Measurements from ENCODE around the gene OPCML.

The OPCML gene

DNA sequence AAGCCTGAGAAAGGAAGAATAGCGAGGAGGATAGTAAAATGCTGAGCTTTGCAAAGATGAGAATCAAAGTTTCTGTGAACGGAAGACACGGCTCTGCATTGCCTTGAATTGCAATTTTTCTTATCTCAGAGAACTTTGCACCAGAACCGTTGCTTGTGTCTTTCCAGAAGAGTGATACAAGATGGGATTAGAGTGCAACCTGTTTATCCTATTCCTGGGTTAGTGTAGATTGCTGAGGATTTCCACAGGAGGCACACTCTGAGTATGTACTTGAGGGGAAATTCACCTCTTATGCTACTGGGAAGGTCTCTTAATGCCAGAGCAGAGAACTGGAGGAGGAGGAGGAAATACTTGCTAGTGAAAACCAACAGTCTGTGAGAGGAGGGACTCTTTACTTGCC is 377.5 kb downstream of the OPCML start:
- no peaks in the 10 kb centered on the region for H3K36me3 ChIP-seq (replicated peaks)
- in situ Hi-C loops (cut with MboI; ENCODE audit: low sequenced_read_pairs): no loop called here
- H3K4me1 ChIP-seq: no peaks in the 10 kb centered on the region
- H3K27me3 ChIP-seq (ENCODE audit: low read depth): no peaks in the 10 kb centered on the region
- no peaks in the 10 kb centered on the region for H3K9me3 ChIP-seq
- DNase-seq (ENCODE audit: low spot score in 2 of 2): no peak
- no peak overlapping the region for H3K4me3 ChIP-seq

DNA sequence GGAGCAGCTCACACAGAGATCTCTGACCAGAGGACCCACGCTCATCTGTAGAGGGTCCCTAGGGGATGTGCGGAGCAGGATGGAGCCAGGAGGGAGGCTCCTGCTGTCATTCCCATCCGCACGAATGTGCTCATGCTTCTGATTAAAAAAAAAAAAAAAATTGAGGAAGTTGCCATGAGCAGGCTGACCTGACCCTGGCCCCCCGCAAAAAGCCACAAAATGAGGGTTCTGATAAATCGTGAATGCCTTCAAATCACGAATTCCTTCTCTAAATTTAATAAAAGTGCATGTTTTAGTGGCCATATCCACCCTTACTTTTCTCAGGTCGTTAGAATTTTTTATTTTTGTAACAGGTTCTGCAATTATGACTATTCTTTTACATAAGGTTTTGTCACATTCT is 378.2 kb downstream of the OPCML start:
- no peak for DNase-seq (ENCODE audit: low spot score in 2 of 2)
- in situ Hi-C loops (cut with MboI; ENCODE audit: low sequenced_read_pairs): no loop called here
- Histone ChIP-seq H3K27me3 (ENCODE audit: low read depth) (no peaks in the 10 kb centered on the region), H3K36me3 (replicated peaks) (no peaks in the 10 kb centered on the region), H3K4me1 (no peaks in the 10 kb centered on the region), H3K9me3 (no peaks in the 10 kb centered on the region), H3K4me3 (no peak overlapping the region)

DNA sequence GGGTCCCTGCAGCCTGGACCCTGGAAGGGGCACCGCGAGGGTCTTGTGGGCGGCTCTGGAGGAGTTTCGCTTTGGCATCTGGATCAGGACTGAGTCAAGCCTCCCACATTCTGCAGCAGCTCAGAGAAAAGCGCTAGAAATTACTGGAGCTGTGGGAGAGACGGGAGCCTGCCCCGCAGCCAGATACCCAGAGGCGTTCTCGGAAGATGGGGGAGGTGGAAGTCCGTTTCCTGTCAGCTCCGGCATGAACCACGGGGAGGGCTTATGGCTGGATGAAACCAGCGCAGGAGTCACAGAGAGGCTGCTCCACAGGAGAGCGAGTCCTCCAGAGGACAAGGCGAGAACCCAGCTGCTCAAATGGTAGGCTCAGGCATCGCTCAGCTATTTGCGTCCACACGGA is 379.3 kb downstream of the OPCML start:
- Histone ChIP-seq H3K4me3 (no peak overlapping the region), H3K4me1 (no peaks in the 10 kb centered on the region), H3K27me3 (ENCODE audit: low read depth) (no peaks in the 10 kb centered on the region), H3K9me3 (no peaks in the 10 kb centered on the region), H3K36me3 (replicated peaks) (no peaks in the 10 kb centered on the region)
- no peak for DNase-seq (ENCODE audit: low spot score in 2 of 2)
- in situ Hi-C loops (cut with MboI; ENCODE audit: low sequenced_read_pairs): no loop called here

DNA sequence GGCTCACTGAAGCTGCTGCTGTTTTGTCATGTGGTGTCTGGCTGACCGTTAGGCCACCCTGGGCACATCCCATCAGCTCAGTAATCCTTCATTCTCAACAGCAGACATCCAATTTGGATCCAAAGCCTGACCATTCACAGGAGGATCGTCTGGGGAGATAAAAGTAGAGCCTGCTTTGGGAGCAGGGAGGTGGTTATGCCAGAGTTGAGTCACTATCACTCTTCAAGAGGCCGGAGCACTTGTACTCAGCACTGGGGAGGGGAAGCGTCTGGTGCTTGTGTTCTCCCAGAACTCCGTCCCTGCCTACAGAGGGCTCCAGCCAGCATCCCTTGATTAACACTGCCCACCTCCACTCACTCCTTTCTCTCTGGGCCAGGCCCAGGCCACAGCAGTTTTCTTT is 382.6 kb downstream of the OPCML start:
- Histone ChIP-seq H3K36me3 (replicated peaks) (no peaks in the 10 kb centered on the region), H3K27me3 (ENCODE audit: low read depth) (no peaks in the 10 kb centered on the region), H3K4me1 (no peaks in the 10 kb centered on the region), H3K4me3 (no peak overlapping the region), H3K9me3 (no peaks in the 10 kb centered on the region)
- DNase-seq (ENCODE audit: low spot score in 2 of 2): no peak
- in situ Hi-C loops (cut with MboI; ENCODE audit: low sequenced_read_pairs): no loop called here

- no peaks in the 10 kb centered on the region for H3K36me3 ChIP-seq (replicated peaks)
- H3K4me1 ChIP-seq: no peaks in the 10 kb centered on the region
- no peak for DNase-seq (ENCODE audit: low spot score in 2 of 2)
- no peak overlapping the region for H3K4me3 ChIP-seq
- in situ Hi-C loops (cut with MboI; ENCODE audit: low sequenced_read_pairs): no loop called here
- H3K27me3 ChIP-seq (ENCODE audit: low read depth): no peaks in the 10 kb centered on the region
- H3K9me3 ChIP-seq: no peaks in the 10 kb centered on the region
These were observed 384.7 kb downstream of the OPCML start for GRCh38 chr11:133147625-133148024.

GRCh38 chr11:133146697-133147306 is 385.5 kb downstream of the OPCML start:
- H3K4me1 ChIP-seq: no peaks in the 10 kb centered on the region
- in situ Hi-C loops (cut with MboI; ENCODE audit: low sequenced_read_pairs): no loop called here

GRCh38 chr11:133137939-133138338 is 394.4 kb downstream of the OPCML start:
- Histone ChIP-seq H3K27me3 (ENCODE audit: low read depth) (no peaks in the 10 kb centered on the region), H3K4me3 (no peak overlapping the region), H3K9me3 (no peaks in the 10 kb centered on the region), H3K4me1 (no peaks in the 10 kb centered on the region), H3K36me3 (replicated peaks) (no peaks in the 10 kb centered on the region)
- DNase-seq (ENCODE audit: low spot score in 2 of 2): no peak
- in situ Hi-C loops (cut with MboI; ENCODE audit: low sequenced_read_pairs): no loop called here

More at GRCh38 chr11:133146697-133147306, 385.5 kb downstream of the OPCML start:
- Histone ChIP-seq H3K9me3 (no peaks in the 10 kb centered on the region), H3K4me3 (no peak overlapping the region), H3K27me3 (ENCODE audit: low read depth) (no peaks in the 10 kb centered on the region), H3K36me3 (replicated peaks) (no peaks in the 10 kb centered on the region)
- DNase-seq (ENCODE audit: low spot score in 2 of 2): no peak

- Histone ChIP-seq H3K9me3 (no peaks in the 10 kb centered on the region), H3K4me3 (no peak overlapping the region), H3K4me1 (no peaks in the 10 kb centered on the region), H3K27me3 (ENCODE audit: low read depth) (no peaks in the 10 kb centered on the region), H3K36me3 (replicated peaks) (no peaks in the 10 kb centered on the region)
- in situ Hi-C loops (cut with MboI; ENCODE audit: low sequenced_read_pairs): no loop called here
- no peak for DNase-seq (ENCODE audit: low spot score in 2 of 2)
These were observed 395.0 kb downstream of the OPCML start for GRCh38 chr11:133137270-133137669.

DNA sequence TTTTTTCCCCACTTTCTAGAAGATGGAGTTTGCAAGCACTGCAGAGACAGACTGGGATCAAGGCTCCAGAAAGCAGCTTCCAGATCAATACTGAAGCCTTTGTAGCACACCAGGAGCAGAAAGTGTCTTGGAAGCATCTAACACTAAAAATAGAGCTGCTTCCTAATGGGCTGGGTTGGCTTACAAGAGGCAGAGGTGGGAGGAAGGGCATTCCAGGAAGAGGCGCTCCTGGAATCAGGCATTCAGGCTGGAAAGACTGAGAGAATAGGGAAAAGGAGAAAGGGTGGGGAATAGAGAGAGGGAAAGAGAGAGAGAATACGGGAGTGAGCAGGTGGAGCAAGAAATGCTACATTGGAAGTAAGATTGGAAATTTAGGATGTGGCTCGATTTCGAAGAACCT is 395.9 kb downstream of the OPCML start:
- in situ Hi-C loops (cut with MboI; ENCODE audit: low sequenced_read_pairs): no loop called here
- Histone ChIP-seq H3K4me1 (no peaks in the 10 kb centered on the region), H3K27me3 (ENCODE audit: low read depth) (no peaks in the 10 kb centered on the region), H3K4me3 (no peak overlapping the region), H3K9me3 (no peaks in the 10 kb centered on the region), H3K36me3 (replicated peaks) (no peaks in the 10 kb centered on the region)
- no peak for DNase-seq (ENCODE audit: low spot score in 2 of 2)

GRCh38 chr11:133134314-133135173 is 397.8 kb downstream of the OPCML start:
- no peak overlapping the region for H3K4me3 ChIP-seq
- in situ Hi-C loops (cut with MboI; ENCODE audit: low sequenced_read_pairs): no loop called here
- no peaks in the 10 kb centered on the region for H3K36me3 ChIP-seq (replicated peaks)
- peak; percentile 41 to 66 for DNase-seq (ENCODE audit: low spot score in 2 of 2)
- H3K4me1 ChIP-seq: no peaks in the 10 kb centered on the region
- no peaks in the 10 kb centered on the region for H3K27me3 ChIP-seq (ENCODE audit: low read depth)
- H3K9me3 ChIP-seq: no peaks in the 10 kb centered on the region

GRCh38 chr11:133133606-133134005 is 398.7 kb downstream of the OPCML start:
- no peaks in the 10 kb centered on the region for H3K27me3 ChIP-seq (ENCODE audit: low read depth)
- DNase-seq (ENCODE audit: low spot score in 2 of 2): no peak
- no peaks in the 10 kb centered on the region for H3K36me3 ChIP-seq (replicated peaks)
- no peak overlapping the region for H3K4me3 ChIP-seq
- no peaks in the 10 kb centered on the region for H3K9me3 ChIP-seq
- in situ Hi-C loops (cut with MboI; ENCODE audit: low sequenced_read_pairs): no loop called here
- no peaks in the 10 kb centered on the region for H3K4me1 ChIP-seq

DNA sequence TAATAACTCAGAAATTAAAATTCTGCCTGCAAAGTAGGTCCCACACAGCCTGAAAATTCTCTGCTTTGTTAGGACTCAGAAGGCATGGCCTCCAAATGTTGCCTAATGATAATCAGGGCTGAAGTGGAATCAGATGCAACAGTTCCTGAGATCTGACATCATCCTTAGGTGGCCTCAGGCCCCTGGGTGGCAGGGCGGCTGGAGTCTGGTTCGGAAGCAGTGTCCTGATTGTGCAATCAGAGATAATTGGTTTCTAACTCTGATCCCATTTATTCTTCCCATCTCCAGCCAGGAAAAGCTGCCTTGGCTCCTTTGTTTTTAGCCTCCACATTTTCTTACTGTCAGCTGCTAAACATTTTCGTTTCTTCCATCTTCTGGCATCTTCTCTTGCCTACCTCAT is 399.3 kb downstream of the OPCML start:
- no peaks in the 10 kb centered on the region for H3K27me3 ChIP-seq (ENCODE audit: low read depth)
- DNase-seq (ENCODE audit: low spot score in 2 of 2): no peak
- H3K4me1 ChIP-seq: no peaks in the 10 kb centered on the region
- H3K36me3 ChIP-seq (replicated peaks): no peaks in the 10 kb centered on the region
- H3K4me3 ChIP-seq: no peak overlapping the region
- in situ Hi-C loops (cut with MboI; ENCODE audit: low sequenced_read_pairs): no loop called here
- H3K9me3 ChIP-seq: no peaks in the 10 kb centered on the region

GRCh38 chr11:133127741-133128140 is 404.6 kb downstream of the OPCML start:
- H3K9me3 ChIP-seq: no peaks in the 10 kb centered on the region
- H3K27me3 ChIP-seq (ENCODE audit: low read depth): no peaks in the 10 kb centered on the region
- no peak for DNase-seq (ENCODE audit: low spot score in 2 of 2)
- no peak overlapping the region for H3K4me3 ChIP-seq
- in situ Hi-C loops (cut with MboI; ENCODE audit: low sequenced_read_pairs): no loop called here
- H3K36me3 ChIP-seq (replicated peaks): no peaks in the 10 kb centered on the region
- no peaks in the 10 kb centered on the region for H3K4me1 ChIP-seq

DNA sequence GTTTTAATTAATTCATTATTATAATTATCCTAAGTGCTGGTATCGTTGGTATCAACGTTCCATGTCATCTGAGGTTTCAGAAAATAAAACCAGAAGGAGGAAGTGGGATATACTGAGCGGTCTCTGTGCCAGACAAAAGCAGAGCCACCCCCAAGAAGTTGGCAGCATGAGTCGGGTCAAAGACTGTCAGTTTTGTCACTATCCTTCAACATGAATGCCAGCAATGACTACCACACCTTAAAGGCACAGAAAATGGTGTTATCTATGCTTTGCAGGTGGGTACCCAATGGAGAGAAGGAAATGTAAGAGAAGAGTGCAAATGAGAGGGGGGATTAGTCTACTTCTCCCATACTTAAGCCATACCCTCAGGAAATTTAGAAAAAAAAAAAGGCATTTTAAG is 408.5 kb downstream of the OPCML start:
- in situ Hi-C loops (cut with MboI; ENCODE audit: low sequenced_read_pairs): no loop called here
- DNase-seq (ENCODE audit: low spot score in 2 of 2): no peak
- no peak overlapping the region for H3K4me3 ChIP-seq
- H3K9me3 ChIP-seq: no peaks in the 10 kb centered on the region
- no peaks in the 10 kb centered on the region for H3K27me3 ChIP-seq (ENCODE audit: low read depth)
- H3K36me3 ChIP-seq (replicated peaks): no peaks in the 10 kb centered on the region
- no peaks in the 10 kb centered on the region for H3K4me1 ChIP-seq
